Neural progenitor cell (in vitro differentiated cells): ENCODE data around the gene NCOA1. TPM values are rescaled to one million over a fixed set of nuclear protein-coding genes. Genes with fewer than 3 reads are reported as not detected.

ENCODE experiments used
- DNase-seq: peaks from one replicate; pipeline ENCODE4 v3.0.0-alpha.2; 2016; ENCODE audit warnings: low spot score
- H2AFZ ChIP-seq: fragments of 200-600 bp; sonication (generic); replicated peaks from 2 replicates; pipeline ENCODE4 v1.6.1; 2016; ENCODE audit warnings: antibody characterized with exemption
- H3F3A ChIP-seq: fragments of 200-600 bp; sonication (generic); 2 replicates; pipeline ENCODE4 v1.6.1; 2016; ENCODE audit warnings: antibody characterized with exemption, low read depth
- H3K27ac ChIP-seq: fragments of 200-600 bp; sonication (generic); 2 replicates; pipeline ENCODE4 v1.5.1; 2016; ENCODE audit warnings: mild to moderate bottlenecking
- H3K27me3 ChIP-seq: fragments of 200-600 bp; sonication (generic); 2 replicates; pipeline ENCODE4 v1.6.1; 2016; ENCODE audit warnings: mild to moderate bottlenecking, moderate library complexity
- H3K36me3 ChIP-seq: fragments of 200-600 bp; sonication (generic); 2 replicates; pipeline ENCODE4 v1.5.1; 2016
- H3K4me1 ChIP-seq: fragments of 200-600 bp; sonication (generic); 2 replicates; pipeline ENCODE4 v1.6.1; 2016; ENCODE audit warnings: mixed run types
- H3K4me2 ChIP-seq: fragments of 200-600 bp; sonication (generic); 2 replicates; pipeline ENCODE4 v1.6.1; 2016
- H3K4me3 ChIP-seq: fragments of 200-600 bp; sonication (generic); 2 replicates; pipeline ENCODE4 v1.5.1; 2016
- H3K79me2 ChIP-seq: fragments of 200-600 bp; sonication (generic); 2 replicates; pipeline ENCODE4 v1.6.1; 2016; ENCODE audit warnings: low read depth
- H3K9ac ChIP-seq: fragments of 200-600 bp; sonication (generic); 2 replicates; pipeline ENCODE4 v1.6.1; 2016
- H3K9me3 ChIP-seq: fragments of 200-600 bp; sonication (generic); 2 replicates; pipeline ENCODE4 v1.5.1; 2016; ENCODE audit warnings: low read depth
- H4K20me1 ChIP-seq: fragments of 200-600 bp; sonication (generic); 2 replicates; pipeline ENCODE4 v1.6.1; 2016; ENCODE audit warnings: low read depth
- H3K27ac Mint-ChIP-seq: 3 replicates; pipeline ENCODE4 v1.8.0; 2021; ENCODE audit warnings: mixed read lengths
- H3K27me3 Mint-ChIP-seq: 2 replicates; pipeline ENCODE4 v1.8.0; 2022; ENCODE audit warnings: low read depth, mild to moderate bottlenecking, inconsistent platforms, moderate library complexity, mixed read lengths; ENCODE audit not compliant: insufficient read depth
- H3K36me3 Mint-ChIP-seq: 3 replicates; pipeline ENCODE4 v1.8.0; 2021; ENCODE audit warnings: mixed read lengths
- H3K4me1 Mint-ChIP-seq: 3 replicates; pipeline ENCODE4 v1.8.0; 2021; ENCODE audit warnings: mixed read lengths
- H3K4me3 Mint-ChIP-seq: 3 replicates; pipeline ENCODE4 v1.8.0; 2021; ENCODE audit warnings: mild to moderate bottlenecking, moderate library complexity, mixed read lengths
- H3K9me3 Mint-ChIP-seq: 3 replicates; pipeline ENCODE4 v1.8.0; 2020; ENCODE audit warnings: mixed read lengths
- EZH2 ChIP-seq: fragments of 200-600 bp; sonication (generic); IDR thresholded peaks from 2 replicates; pipeline ENCODE4 v1.6.1; 2017; ENCODE audit warnings: antibody characterized with exemption, mild to moderate bottlenecking, moderate library complexity
- EZH2phosphoT487 ChIP-seq: fragments of 200-600 bp; sonication (generic); IDR thresholded peaks from 2 replicates; pipeline ENCODE4 v1.6.1; 2017; ENCODE audit warnings: antibody characterized with exemption
- total RNA-seq: library from RNA; depleted of rRNA; stranded (reverse); fragments of >200 nt; gene quantifications from 2 replicates; pipeline ENCODE4 v1.2.3, GENCODE V29; 2015; ENCODE audit warnings: low replicate concordance
- TF ChIP-seq, protein P1 (sequence below): fragments of 200-600 bp; sonication (generic); IDR thresholded peaks from 2 replicates; pipeline ENCODE4 v1.5.1; 2017; ENCODE audit warnings: antibody characterized with exemption, mild to moderate bottlenecking

NCOA1 gene
- total RNA-seq, 1 donor from 2014 or later: 29.3 TPM

DNA sequence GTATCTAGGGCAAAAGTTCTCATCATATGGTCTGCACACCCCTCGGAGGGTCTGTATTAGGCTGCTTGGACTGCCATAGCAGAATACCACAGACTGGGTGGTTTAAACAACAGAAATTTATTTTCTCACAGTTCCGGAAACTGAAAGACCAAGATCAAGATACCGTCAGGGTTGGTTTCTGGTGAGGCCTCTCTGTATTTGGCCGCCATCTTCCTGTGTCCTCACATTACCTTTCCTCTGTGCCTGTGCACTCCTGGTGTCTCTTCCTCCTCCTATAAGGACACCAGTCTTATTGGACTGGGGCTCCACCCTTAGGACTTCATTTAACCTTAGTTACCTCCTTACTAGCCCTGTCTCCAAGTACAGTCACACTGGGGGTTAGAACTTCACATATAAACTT lies 132.5 kb downstream of the NCOA1 start:
- no peak for TF ChIP-seq EZH2
- Mint-ChIP-seq H3K4me1 (no peaks in the 10 kb centered on the region), H3K27ac (no peak overlapping the region), H3K27me3 (peaks cover 2% of the 10 kb centered on the region), H3K9me3 (no peaks in the 10 kb centered on the region), H3K4me3 (no peak overlapping the region), H3K36me3 (no peaks in the 10 kb centered on the region)
- Histone ChIP-seq H3K9me3 (no peaks in the 10 kb centered on the region), H3K9ac (no peak overlapping the region), H3K27ac (no peak overlapping the region), H2AFZ (no peak overlapping the region), H3F3A (no peaks in the 10 kb centered on the region), H4K20me1 (peaks cover 4% of the 10 kb centered on the region), H3K4me1 (peaks cover 5% of the 10 kb centered on the region), H3K79me2 (no peaks in the 10 kb centered on the region), H3K27me3 (no peaks in the 10 kb centered on the region), H3K4me3 (no peak overlapping the region), H3K36me3 (no peaks in the 10 kb centered on the region), H3K4me2 (no peak overlapping the region)
- no peak for DNase-seq

DNA sequence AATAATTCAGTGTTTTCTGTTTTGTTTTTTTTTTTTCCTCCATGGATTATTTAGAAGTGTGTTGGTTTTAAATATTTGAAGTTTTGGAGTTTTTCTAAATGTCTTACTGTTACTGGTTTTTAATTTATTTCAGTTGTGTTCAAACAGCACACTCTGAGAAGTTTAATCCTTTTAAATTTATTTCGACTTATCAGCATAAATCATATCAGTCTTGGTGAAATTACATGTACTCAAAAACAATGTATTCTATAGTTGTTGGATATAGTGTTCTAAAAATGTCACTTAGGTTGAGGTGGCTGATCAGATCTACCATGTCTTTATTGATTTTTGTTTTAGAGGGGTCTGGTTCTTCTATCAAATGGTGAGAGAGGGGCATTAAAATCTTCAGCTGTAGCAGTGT lies 134.7 kb downstream of the NCOA1 start:
- Histone ChIP-seq H3K4me2 (no peak overlapping the region), H3K9me3 (no peaks in the 10 kb centered on the region), H3K9ac (no peak overlapping the region), H3K36me3 (no peaks in the 10 kb centered on the region), H3K79me2 (no peaks in the 10 kb centered on the region), H3K4me1 (peaks cover 4% of the 10 kb centered on the region), H3K27me3 (no peaks in the 10 kb centered on the region), H3K27ac (no peak overlapping the region), H2AFZ (no peak overlapping the region), H4K20me1 (peaks cover 4% of the 10 kb centered on the region), H3K4me3 (no peak overlapping the region), H3F3A (no peaks in the 10 kb centered on the region)
- H3K9me3 Mint-ChIP-seq: no peaks in the 10 kb centered on the region
- peaks cover 2% of the 10 kb centered on the region for H3K27me3 Mint-ChIP-seq
- TF ChIP-seq EZH2: no peak
- no peak for TF ChIP-seq EZH2phosphoT487
- TF ChIP-seq, protein P1, sequence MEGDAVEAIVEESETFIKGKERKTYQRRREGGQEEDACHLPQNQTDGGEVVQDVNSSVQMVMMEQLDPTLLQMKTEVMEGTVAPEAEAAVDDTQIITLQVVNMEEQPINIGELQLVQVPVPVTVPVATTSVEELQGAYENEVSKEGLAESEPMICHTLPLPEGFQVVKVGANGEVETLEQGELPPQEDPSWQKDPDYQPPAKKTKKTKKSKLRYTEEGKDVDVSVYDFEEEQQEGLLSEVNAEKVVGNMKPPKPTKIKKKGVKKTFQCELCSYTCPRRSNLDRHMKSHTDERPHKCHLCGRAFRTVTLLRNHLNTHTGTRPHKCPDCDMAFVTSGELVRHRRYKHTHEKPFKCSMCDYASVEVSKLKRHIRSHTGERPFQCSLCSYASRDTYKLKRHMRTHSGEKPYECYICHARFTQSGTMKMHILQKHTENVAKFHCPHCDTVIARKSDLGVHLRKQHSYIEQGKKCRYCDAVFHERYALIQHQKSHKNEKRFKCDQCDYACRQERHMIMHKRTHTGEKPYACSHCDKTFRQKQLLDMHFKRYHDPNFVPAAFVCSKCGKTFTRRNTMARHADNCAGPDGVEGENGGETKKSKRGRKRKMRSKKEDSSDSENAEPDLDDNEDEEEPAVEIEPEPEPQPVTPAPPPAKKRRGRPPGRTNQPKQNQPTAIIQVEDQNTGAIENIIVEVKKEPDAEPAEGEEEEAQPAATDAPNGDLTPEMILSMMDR: no peak
- no peak overlapping the region for H3K4me3 Mint-ChIP-seq
- DNase-seq: no peak
- no peaks in the 10 kb centered on the region for H3K4me1 Mint-ChIP-seq
- H3K36me3 Mint-ChIP-seq: no peaks in the 10 kb centered on the region
- H3K27ac Mint-ChIP-seq: no peak overlapping the region

DNA sequence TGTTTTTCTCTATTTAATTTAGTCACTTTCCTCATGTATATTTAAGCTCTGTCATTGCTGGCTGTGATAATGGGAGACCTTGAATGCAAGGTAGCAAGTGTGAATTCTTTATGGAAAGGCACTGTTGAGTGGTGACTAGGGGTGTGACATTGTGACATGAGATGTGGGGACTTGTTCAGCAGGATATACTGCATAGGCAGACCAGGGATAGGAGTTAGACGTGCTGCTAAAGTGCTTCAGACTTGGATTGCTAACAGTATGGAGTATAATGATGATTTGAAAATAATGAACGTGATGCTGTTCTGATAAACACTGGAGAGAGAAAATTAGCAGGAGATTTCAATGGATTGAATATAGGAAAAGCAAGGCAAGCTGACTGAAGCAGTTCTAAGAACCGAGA lies 135.1 kb downstream of the NCOA1 start:
- DNase-seq: no peak
- Histone ChIP-seq H3K79me2 (no peaks in the 10 kb centered on the region), H3K27ac (no peak overlapping the region), H2AFZ (no peak overlapping the region), H3K9ac (no peak overlapping the region), H3K4me2 (no peak overlapping the region), H4K20me1 (peaks cover 4% of the 10 kb centered on the region), H3K4me3 (no peak overlapping the region), H3F3A (no peaks in the 10 kb centered on the region), H3K27me3 (no peaks in the 10 kb centered on the region), H3K4me1 (peaks cover under 1% of the 10 kb centered on the region), H3K9me3 (no peaks in the 10 kb centered on the region), H3K36me3 (no peaks in the 10 kb centered on the region)
- Mint-ChIP-seq H3K4me3 (no peak overlapping the region), H3K4me1 (no peaks in the 10 kb centered on the region), H3K27me3 (peaks cover 2% of the 10 kb centered on the region), H3K9me3 (no peaks in the 10 kb centered on the region), H3K36me3 (no peaks in the 10 kb centered on the region), H3K27ac (no peak overlapping the region)
- TF ChIP-seq EZH2phosphoT487: no peak
- TF ChIP-seq EZH2: no peak
- TF ChIP-seq, protein P1: no peak

DNA sequence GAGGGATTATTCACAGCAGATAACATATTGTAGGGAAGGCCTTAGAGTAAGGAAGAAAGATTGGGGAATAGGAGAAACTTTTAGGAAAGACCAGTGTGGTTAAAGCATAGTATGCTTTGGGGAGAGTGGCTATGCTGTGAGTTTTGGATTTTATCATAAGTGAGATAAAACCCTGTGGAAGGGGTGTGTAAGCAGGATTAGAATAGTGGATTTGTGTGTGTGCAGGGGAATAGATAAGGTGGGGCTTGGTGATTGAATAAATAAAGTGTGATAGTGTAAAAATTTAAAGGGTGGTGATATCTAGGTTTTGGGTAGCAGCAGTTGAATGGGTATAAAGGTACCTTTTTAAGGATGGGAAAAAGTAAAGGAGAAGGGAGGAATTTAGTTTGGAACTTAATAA lies 137.7 kb downstream of the NCOA1 start:
- Mint-ChIP-seq H3K27me3 (peaks cover 2% of the 10 kb centered on the region), H3K36me3 (no peaks in the 10 kb centered on the region), H3K27ac (no peak overlapping the region), H3K4me3 (no peak overlapping the region), H3K9me3 (no peaks in the 10 kb centered on the region), H3K4me1 (no peaks in the 10 kb centered on the region)
- H3K36me3 ChIP-seq: no peaks in the 10 kb centered on the region
- H3K27ac ChIP-seq: no peak overlapping the region
- H3K4me1 ChIP-seq: no peaks in the 10 kb centered on the region
- H3K9ac ChIP-seq: no peak overlapping the region
- no peak for DNase-seq
- no peaks in the 10 kb centered on the region for H3K9me3 ChIP-seq
- H3K79me2 ChIP-seq: no peaks in the 10 kb centered on the region
- no peaks in the 10 kb centered on the region for H3F3A ChIP-seq
- no peak for TF ChIP-seq EZH2
- TF ChIP-seq, protein P1: no peak
- TF ChIP-seq EZH2phosphoT487: no peak
- H3K4me3 ChIP-seq: no peak overlapping the region
- H3K27me3 ChIP-seq: no peaks in the 10 kb centered on the region
- H4K20me1 ChIP-seq: peaks cover 4% of the 10 kb centered on the region
- no peak overlapping the region for H2AFZ ChIP-seq
- H3K4me2 ChIP-seq: no peak overlapping the region
